ENCODE data around the gene LAMB4. TPM values are rescaled to one million over a fixed set of nuclear protein-coding genes. Genes with fewer than 3 reads are reported as not detected.

LAMB4 gene
- polyA plus RNA-seq, 1 experiment = 0.33 TPM

- no peak for TF ChIP-seq CTCF (IDR thresholded peaks at IDR 0.05; ENCODE audit: low read depth, low read length)
- no peaks in the 10 kb centered on the region for H3K27me3 ChIP-seq (ENCODE audit: control insufficient read depth, insufficient read depth, low read length)
- H3K4me3 ChIP-seq (ENCODE audit: low read depth, low read length) = no peak overlapping the region
- ChIA-PET POLR2A (interaction anchor here (0.7 kb wide), 1 partner anchor 108 kb away, joined by 4 read pairs; no protein-coding TSS in a partner anchor), CTCF (no interaction called here)
- no peak overlapping the region for H3K27ac ChIP-seq (ENCODE audit: low read depth, low read length)
- DNase-seq (ENCODE audit: low read depth, low spot score) = no peak
- H3K9me3 ChIP-seq (ENCODE audit: control insufficient read depth, insufficient read depth, low read length) = no peaks in the 10 kb centered on the region
Measured at GRCh38 chr7:108062250-108063014, 67.7 kb downstream of the LAMB4 start.

- no peaks in the 10 kb centered on the region for H3K27me3 ChIP-seq (ENCODE audit: control insufficient read depth, insufficient read depth, low read length)
- no peak for DNase-seq (ENCODE audit: low read depth, low spot score)
- no peak for TF ChIP-seq CTCF (IDR thresholded peaks at IDR 0.05; ENCODE audit: low read depth, low read length)
- no peaks in the 10 kb centered on the region; the same call in 1 of the 2 replicates for H3K9me3 ChIP-seq (ENCODE audit: control insufficient read depth, insufficient read depth, low read length)
- H3K4me3 ChIP-seq (ENCODE audit: low read depth, low read length) = no peak overlapping the region
- ChIA-PET POLR2A (interaction anchor here (1.2 kb wide), 1 partner anchor 64 kb away, joined by 12 read pairs; no protein-coding TSS in a partner anchor), CTCF (interaction anchor here (0.5 to 0.9 kb wide), 4 partner anchors 15 to 658 kb away, joined by 3 to 10 read pairs (median 5); no protein-coding TSS in a partner anchor)
- no peak overlapping the region for H3K27ac ChIP-seq (ENCODE audit: low read depth, low read length)
Measured at GRCh38 chr7:108059526-108059925, 70.6 kb downstream of the LAMB4 start.

- H3K4me3 ChIP-seq (ENCODE audit: low read depth, low read length) = no peak overlapping the region
- no peak for TF ChIP-seq CTCF (IDR thresholded peaks at IDR 0.05; ENCODE audit: low read depth, low read length)
- CTCF ChIA-PET = no interaction called here
- H3K27me3 ChIP-seq (ENCODE audit: control insufficient read depth, insufficient read depth, low read length) = no peaks in the 10 kb centered on the region
- no peaks in the 10 kb centered on the region; the same call in 1 of the 2 replicates for H3K9me3 ChIP-seq (ENCODE audit: control insufficient read depth, insufficient read depth, low read length)
- POLR2A ChIA-PET = no interaction called here
- no peak overlapping the region for H3K27ac ChIP-seq (ENCODE audit: low read depth, low read length)
- DNase-seq (ENCODE audit: low read depth, low spot score) = no peak
Measured at GRCh38 chr7:108057951-108058481, 72.1 kb downstream of the LAMB4 start.

- POLR2A ChIA-PET = no interaction called here
- TF ChIP-seq CTCF (IDR thresholded peaks at IDR 0.05; ENCODE audit: low read depth, low read length) = no peak
- Histone ChIP-seq H3K9me3 (ENCODE audit: control insufficient read depth, insufficient read depth, low read length) (no peaks in the 10 kb centered on the region; the same call in 1 of the 2 replicates), H3K27me3 (ENCODE audit: control insufficient read depth, insufficient read depth, low read length) (no peaks in the 10 kb centered on the region), H3K27ac (ENCODE audit: low read depth, low read length) (no peak overlapping the region), H3K4me3 (ENCODE audit: low read depth, low read length) (no peak overlapping the region)
- DNase-seq (ENCODE audit: low read depth, low spot score) = no peak
- CTCF ChIA-PET = no interaction called here
Measured at GRCh38 chr7:108055611-108056021, 74.5 kb downstream of the LAMB4 start.

- Histone ChIP-seq H3K4me3 (ENCODE audit: low read depth, low read length) (no peak overlapping the region), H3K27me3 (ENCODE audit: control insufficient read depth, insufficient read depth, low read length) (no peaks in the 10 kb centered on the region), H3K9me3 (ENCODE audit: control insufficient read depth, insufficient read depth, low read length) (no peaks in the 10 kb centered on the region; the same call in 1 of the 2 replicates), H3K27ac (ENCODE audit: low read depth, low read length) (no peak overlapping the region)
- DNase-seq (ENCODE audit: low read depth, low spot score) = no peak
- CTCF ChIA-PET = no interaction called here
- TF ChIP-seq CTCF (IDR thresholded peaks at IDR 0.05; ENCODE audit: low read depth, low read length) = no peak
- POLR2A ChIA-PET = no interaction called here
Measured at GRCh38 chr7:108054537-108054936, 75.6 kb downstream of the LAMB4 start.
